Testis (tissue), 3 donors: ENCODE data around the gene NR4A1. TPM values are rescaled to one million over a fixed set of nuclear protein-coding genes. Genes with fewer than 3 reads are reported as not detected.
A peak's percentile ranks its signal among the peaks of the same experiment; 100 is the strongest.

Source experiments
- DNase-seq: peaks from one replicate; pipeline ENCODE4 v3.0.0-alpha.2; 2019
- H3K27ac ChIP-seq, 2 donors: fragments of 200-600 bp; sonication (generic); one replicate each; pipeline ENCODE4 v1.5.1; 2019
- H3K27me3 ChIP-seq: fragments of 200-600 bp; sonication (generic); one replicate; pipeline ENCODE4 v1.5.1; 2019
- H3K36me3 ChIP-seq: fragments of 200-600 bp; sonication (generic); one replicate; pipeline ENCODE4 v1.5.1; 2017; ENCODE audit warnings: low read depth; ENCODE audit errors: missing control alignments
- H3K4me1 ChIP-seq: fragments of 200-600 bp; sonication (generic); one replicate; pipeline ENCODE4 v1.5.1; 2019
- H3K4me3 ChIP-seq, 2 donors: fragments of 200-600 bp; sonication (generic); one replicate each; pipeline ENCODE4 v1.5.1; 2017 to 2019
- H3K9me3 ChIP-seq: fragments of 200-600 bp; sonication (generic); one replicate; pipeline ENCODE4 v1.5.1; 2017
- CTCF ChIP-seq, 3 experiments: fragments of 450-650 bp in 2 of 3; fragments of 200-600 bp in 1 of 3; sonication (generic) in 1 of 3; IDR thresholded peaks; one replicate each; pipeline ENCODE4 v1.5.1; 2016 to 2019; ENCODE audit warnings: antibody characterized with exemption in 3 of 3, mild to moderate bottlenecking in 2 of 3, moderate library complexity in 1 of 3
- POLR2A ChIP-seq: fragments of 450-650 bp; IDR thresholded peaks from one replicate; pipeline ENCODE4 v1.6.1; 2017; ENCODE audit warnings: antibody characterized with exemption, mild to moderate bottlenecking, moderate library complexity
- WGBS, 2 donors: methylation state at CpG; one replicate each; pipeline ENCODE4 v1.1.5; 2018; 5-methylcytosine and 5-hydroxymethylcytosine counted together
- intact Hi-C: fragments of 100-400 bp; cut with DNase I; formaldehyde crosslinking; loops from one replicate; pipeline ENCODE4 v1.15.1; 2023; ENCODE audit warnings: low total_unique reads
- polyA plus RNA-seq: library from polyadenylated mRNA; stranded (reverse); fragments of 350-450 nt; fragmentation: Illumina TruSeq; extraction: RNeasy Lipid Tissue Mini Kit (QIAGEN cat#74804); gene quantifications from one replicate; pipeline ENCODE4 v1.2.3, GENCODE V29; 2014; ENCODE audit warnings: low read depth, low replicate concordance; ENCODE audit not compliant: insufficient read depth
- total RNA-seq, 2 donors: library from RNA; depleted of rRNA; stranded (reverse); fragments of >200 nt; gene quantifications; one replicate each; pipeline ENCODE4 v1.2.3, GENCODE V29; 2016

NR4A1 gene
- total and polyA plus RNA-seq, 3 donors from 2014 or later: 41.5 to 88.5 (median 55.1) TPM

- H3K9me3 ChIP-seq: no peaks in the 10 kb centered on the region
- TF ChIP-seq POLR2A (no peak), CTCF (IDR thresholded peaks at IDR 0.05) (peak; percentile 67 to 84 (median 77))
- no peaks in the 10 kb centered on the region for H3K36me3 ChIP-seq
- intact Hi-C loops: no loop called here
- no peaks in the 10 kb centered on the region for H3K27me3 ChIP-seq
- WGBS, 2 donors: 0% methylated on average over 15 to 58 of the region's 60 CpGs
- peak within 1 kb of the TSS; percentile 71 to 88 for H3K27ac ChIP-seq
- peak within 1 kb of the TSS; percentile 81 to 87 for H3K4me3 ChIP-seq
- peak; percentile 95 for DNase-seq
- peaks cover 27% of the 10 kb centered on the region for H3K4me1 ChIP-seq
Observed at GRCh38 chr12:52069327-52070184, 18.3 kb downstream of the NR4A1 start, which contains the start of gene ATG101. Gene ATG101 (plus strand): TSS chr12:52069978. CDS start chr12:52073651, 3,673 bp downstream.

GRCh38 chr12:52070185-52070925, 19.1 kb downstream of the NR4A1 start:
- Histone ChIP-seq H3K27ac (peak overlapping the region; percentile 71 to 88), H3K9me3 (no peaks in the 10 kb centered on the region), H3K4me1 (peaks cover 28% of the 10 kb centered on the region), H3K4me3 (peak overlapping the region; percentile 81 to 87), H3K27me3 (no peaks in the 10 kb centered on the region), H3K36me3 (no peaks in the 10 kb centered on the region)
- WGBS, 2 donors: 2 to 5% methylated on average over 13 to 37 of the region's 37 CpGs
- DNase-seq: no peak
- intact Hi-C loops: no loop called here
- TF ChIP-seq CTCF (IDR thresholded peaks at IDR 0.05) (no peak), POLR2A (no peak)

GRCh38 chr12:52073531-52074381, 22.5 kb downstream of the NR4A1 start:
- Histone ChIP-seq H3K27me3 (no peaks in the 10 kb centered on the region), H3K4me3 (no peak overlapping the region), H3K27ac (peak overlapping the region; percentile 20 to 35), H3K36me3 (no peaks in the 10 kb centered on the region), H3K4me1 (peaks cover 33% of the 10 kb centered on the region), H3K9me3 (no peaks in the 10 kb centered on the region)
- intact Hi-C loops: no loop called here
- DNase-seq: peak; percentile 91
- 68 to 73% methylated on average over 16 to 23 of the region's 23 CpGs for WGBS, 2 donors
- TF ChIP-seq CTCF (IDR thresholded peaks at IDR 0.05): no peak
- TF ChIP-seq POLR2A: no peak

GRCh38 chr12:52074971-52075724, 23.9 kb downstream of the NR4A1 start:
- Histone ChIP-seq H3K4me3 (no peak overlapping the region), H3K4me1 (peaks cover 40% of the 10 kb centered on the region), H3K9me3 (no peaks in the 10 kb centered on the region), H3K27ac (peak overlapping the region in 1 of 2 donors; percentile 20), H3K36me3 (no peaks in the 10 kb centered on the region), H3K27me3 (no peaks in the 10 kb centered on the region)
- no peak for DNase-seq
- intact Hi-C loops: no loop called here
- no peak for TF ChIP-seq POLR2A
- TF ChIP-seq CTCF (IDR thresholded peaks at IDR 0.05): no peak
- 70 to 80% methylated on average over 3 of the region's 3 CpGs for WGBS, 2 donors
